ENCODE measurements around the gene RABL6.
"Not testable (repeated sequence)": the region's sequence is repeated elsewhere in the genome, so short reads cannot be mapped to it uniquely, and the experiment has no call there.

The RABL6 gene

GRCh38 chr9:136795000-136795348, 12.8 kb upstream of the RABL6 start:
- DNase-seq: no peak

- DNase-seq: no peak
These were observed 11.4 kb upstream of the RABL6 start, which contains the start of gene CCDC183 for GRCh38 chr9:136796238-136796774. Gene CCDC183, plus strand, starts transcription at chr9:136796338. Its CDS starts 60 bp downstream, at chr9:136796398.

- not testable (repeated sequence) for DNase-seq
These were observed 10.9 kb upstream of the RABL6 start for GRCh38 chr9:136796775-136797347.

GRCh38 chr9:136798708-136799078, 9.1 kb upstream of the RABL6 start:
- no peak for DNase-seq

DNA sequence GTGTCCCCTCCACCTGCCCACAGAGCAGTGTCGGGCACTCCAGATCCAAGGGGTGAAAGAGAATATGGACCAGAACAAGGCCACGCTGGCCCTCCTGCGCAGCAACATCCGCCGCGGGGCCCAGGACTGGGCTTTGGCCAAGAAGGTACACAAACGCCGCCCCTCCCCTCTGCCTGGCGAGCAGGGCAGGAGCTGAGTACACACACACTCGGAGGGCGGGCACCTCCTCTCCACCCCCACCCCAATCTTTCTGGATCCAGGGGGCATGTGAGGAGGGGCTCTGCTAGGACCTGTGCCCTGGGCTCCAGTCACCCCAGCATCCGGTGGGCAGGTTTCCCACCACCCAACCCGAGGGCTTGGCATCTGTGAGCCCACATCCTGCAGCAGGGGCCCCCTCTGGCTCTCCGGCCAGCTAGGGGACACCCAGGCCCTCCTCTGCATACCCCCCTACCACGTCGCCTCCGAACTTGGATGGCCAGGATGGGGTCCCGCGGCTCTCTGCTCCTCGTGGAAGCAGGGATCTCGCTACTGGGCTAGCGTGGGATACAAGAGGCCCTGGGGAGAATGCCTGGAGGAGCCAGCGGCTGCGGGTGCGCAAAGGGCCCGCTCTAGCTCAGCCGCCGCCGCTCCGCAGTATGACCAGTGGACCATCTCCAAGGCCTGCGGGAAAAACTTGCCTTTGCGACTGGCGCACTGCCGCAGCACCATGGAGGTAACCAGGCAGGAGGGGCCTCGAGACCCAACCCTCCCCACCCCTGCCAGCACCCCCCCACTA, 8.5 kb upstream of the RABL6 start:
- no peak for DNase-seq

GRCh38 chr9:136799854-136800657, 7.7 kb upstream of the RABL6 start:
- peak; percentile 88 for DNase-seq

GRCh38 chr9:136802321-136802720, 5.4 kb upstream of the RABL6 start:
- no peak for DNase-seq

DNA sequence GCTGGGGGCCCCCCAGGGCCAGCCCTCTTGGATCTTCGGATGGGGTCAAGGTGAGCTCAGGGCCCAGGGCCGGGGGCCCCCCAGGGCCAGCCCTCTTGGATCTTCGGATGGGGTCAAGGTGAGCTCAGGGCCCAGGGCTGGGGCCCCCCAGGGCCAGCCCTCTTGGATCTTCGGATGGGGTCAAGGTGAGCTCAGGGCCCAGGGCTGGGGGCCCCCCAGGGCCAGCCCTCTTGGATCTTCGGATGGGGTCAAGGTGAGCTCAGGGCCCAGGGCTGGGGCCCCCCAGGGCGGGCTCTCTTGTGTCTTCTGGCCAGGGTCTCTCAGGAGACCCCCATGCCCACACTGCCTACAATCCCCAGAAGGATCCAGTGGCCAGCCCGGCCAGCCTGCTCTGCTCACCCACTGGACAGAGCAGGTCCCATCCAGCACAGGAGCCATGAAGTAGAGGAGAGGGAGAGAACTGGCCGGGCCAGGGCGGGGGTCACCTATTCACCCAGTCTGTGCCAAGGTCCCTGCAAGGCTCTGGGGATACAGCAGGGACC, 4.7 kb upstream of the RABL6 start:
- DNase-seq: not testable (repeated sequence)

GRCh38 chr9:136803551-136804508, 3.9 kb upstream of the RABL6 start:
- DNase-seq: no peak

DNA sequence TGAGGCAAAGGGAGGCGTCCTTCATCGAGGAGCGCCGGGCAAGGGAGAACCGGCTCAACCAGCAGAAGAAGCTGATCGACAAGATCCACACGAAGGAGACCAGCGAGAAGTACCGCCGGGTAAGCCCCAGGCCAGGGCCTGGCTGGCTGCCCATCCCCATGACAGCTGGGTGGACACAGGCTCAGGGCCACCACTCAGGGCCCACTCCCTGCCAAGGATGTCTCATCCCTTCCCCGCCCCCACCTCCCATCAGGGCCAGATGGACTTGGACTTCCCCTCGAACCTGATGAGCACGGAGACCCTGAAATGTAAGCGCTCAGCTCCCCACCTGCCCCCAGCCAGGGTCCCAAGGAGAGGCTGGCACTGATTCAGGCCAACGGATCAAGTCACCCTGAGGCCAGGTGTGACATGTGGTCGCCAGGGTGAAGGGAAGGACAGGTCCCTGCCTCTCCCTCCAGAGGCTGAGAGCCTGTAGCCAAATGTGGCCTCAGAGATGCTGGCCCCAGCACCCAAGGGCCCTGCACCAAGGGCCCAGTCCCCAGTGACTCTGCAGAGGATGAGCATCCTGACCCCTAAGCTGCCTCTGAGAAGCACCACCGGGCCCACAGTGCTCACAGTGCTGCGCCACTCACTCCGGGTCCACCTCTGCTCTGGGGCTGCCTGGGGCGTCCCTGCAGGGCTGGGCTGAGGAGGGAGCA, 3.1 kb upstream of the RABL6 start:
- no peak for DNase-seq

GRCh38 chr9:136805207-136805740, 2.5 kb upstream of the RABL6 start:
- DNase-seq: no peak

DNA sequence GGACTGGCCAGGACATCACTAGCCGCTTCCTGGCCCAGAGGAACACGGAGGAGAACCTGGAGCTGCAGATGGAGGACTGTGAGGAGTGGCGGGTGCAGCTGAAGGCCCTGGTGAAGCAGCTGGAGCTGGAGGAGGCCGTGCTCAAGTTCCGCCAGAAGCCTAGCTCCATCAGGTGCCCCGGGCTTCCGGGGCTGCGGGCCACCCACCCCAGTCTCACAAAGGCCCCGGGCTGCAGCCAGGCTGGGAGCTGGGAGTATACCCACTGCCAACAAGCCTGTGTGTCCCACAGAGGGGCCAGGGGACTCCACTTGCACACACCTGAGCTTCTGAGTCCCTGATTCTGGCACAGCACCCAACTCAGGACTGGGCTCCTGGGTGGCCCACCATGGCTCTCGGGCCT, 1.7 kb upstream of the RABL6 start:
- no peak for DNase-seq

DNA sequence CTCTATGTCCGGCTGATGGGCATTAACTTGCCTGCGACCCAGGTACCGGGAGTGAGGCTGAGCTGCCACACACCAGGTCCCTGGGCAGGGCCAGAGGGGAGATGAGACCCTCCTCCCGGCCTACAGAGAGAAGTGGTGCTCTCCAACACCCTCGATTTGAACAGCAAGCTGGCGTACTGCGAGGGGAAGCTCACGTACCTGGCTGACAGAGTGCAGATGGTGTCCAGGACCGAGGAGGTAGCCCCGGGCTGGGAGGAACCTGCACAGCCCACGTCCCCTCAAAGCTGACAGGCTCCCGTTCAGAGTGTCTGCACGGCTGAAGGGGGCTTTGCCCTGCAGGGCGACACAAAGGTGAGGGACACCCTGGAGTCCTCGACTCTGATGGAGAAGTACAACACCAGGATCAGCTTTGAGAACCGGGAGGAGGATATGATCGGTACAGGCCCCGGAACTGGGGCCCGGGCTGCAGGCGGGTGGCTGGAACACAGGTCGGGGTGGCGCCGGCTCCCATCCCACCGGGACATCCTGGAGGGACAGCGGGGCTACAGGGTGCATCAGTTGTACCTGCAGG, 1.0 kb upstream of the RABL6 start:
- DNase-seq: no peak

- peak; percentile 49 for DNase-seq
These were observed 492 bp downstream of the RABL6 start for GRCh38 chr9:136808075-136808805.

DNA sequence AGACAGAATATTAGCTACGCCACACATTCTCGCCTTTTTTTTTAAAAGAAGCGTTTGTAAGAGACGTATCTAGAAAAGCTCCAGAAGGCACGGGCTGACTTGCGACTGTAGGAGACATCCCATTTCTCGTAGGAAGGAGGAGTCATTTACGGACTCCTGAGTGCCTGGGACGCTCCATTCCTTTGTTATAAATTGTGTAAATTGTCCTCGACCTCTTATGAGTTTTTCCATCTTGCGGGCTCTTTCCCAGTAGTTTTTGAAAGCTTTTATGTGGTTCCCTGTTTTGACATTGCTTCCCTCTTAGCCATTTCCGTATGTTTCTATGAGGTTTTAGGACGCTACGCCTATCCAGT, 1.0 kb downstream of the RABL6 start:
- DNase-seq: no peak

- no peak for DNase-seq
These were observed 7.1 kb downstream of the RABL6 start for GRCh38 chr9:136814725-136815421.

GRCh38 chr9:136815422-136815782, 7.7 kb downstream of the RABL6 start:
- no peak for DNase-seq

DNA sequence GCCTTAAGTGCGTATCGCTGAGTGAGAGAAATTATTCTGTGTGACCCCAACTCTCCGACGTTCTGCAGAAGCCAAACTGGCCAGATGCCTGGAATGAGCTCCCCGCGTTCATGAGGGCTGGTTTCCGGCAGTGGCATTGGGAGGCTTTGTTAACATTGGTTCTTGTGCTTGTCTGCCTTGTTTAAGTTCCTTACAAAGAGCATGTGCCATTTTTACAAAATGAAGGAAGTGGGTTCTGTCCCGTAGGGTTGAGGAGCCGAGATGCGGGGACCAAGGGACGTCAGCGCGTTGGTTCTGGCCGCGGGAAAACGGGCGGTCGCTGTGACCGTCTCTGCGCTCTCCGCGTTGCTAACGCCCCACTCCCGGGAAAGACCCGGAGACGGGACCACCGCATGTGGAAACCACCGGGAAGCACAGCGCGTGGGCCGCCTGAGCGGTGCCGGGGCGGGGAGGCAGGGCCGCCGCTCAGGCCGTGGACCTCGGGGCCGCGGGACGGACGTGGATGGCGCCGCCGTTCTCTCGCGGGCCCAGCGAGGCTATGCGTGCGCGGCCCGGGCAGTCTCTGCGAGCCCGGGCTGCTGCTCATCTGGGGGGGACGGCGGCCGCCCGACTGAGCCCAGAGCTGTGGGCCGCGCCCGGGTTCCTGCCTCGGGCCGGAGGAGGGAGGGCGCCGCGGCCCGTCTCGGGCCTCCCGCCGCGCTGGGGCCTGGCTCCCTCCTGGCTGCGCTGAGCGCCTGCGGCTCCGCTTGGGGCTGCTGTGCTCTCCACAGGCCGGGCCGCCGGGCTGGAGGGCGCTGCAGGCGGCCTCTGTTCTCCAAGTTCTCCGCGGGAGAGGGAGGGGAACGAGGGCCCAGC, 13.4 kb downstream of the RABL6 start:
- no peak for DNase-seq

All from activated CD4-positive, alpha-beta T cell treated with anti-CD3 and anti-CD28 coated beads, Interleukin-2, amount 50 U/mL, for 1 hour (primary cell).